Skeletal muscle tissue (tissue), 4 donors: Measurements from ENCODE around the gene TAF3. TPM values are rescaled to one million over a fixed set of nuclear protein-coding genes. Genes with fewer than 3 reads are reported as not detected.

Experiments used
- H3K27ac ChIP-seq: one replicate; pipeline ENCODE4 v1.7.0; 2013; ENCODE audit warnings: mild to moderate bottlenecking, low read depth, low read length, inconsistent platforms
- H3K27me3 ChIP-seq, 3 donors: one replicate each; pipeline ENCODE4 v1.7.0; 2013; ENCODE audit warnings: low read length in 3 of 3; ENCODE audit not compliant: control insufficient read depth in 3 of 3, insufficient read depth in 3 of 3
- H3K36me3 ChIP-seq, 3 donors: one replicate each; pipeline ENCODE4 v1.7.0; 2013; ENCODE audit warnings: low read length in 3 of 3; ENCODE audit not compliant: control insufficient read depth in 3 of 3, insufficient read depth in 3 of 3
- H3K4me1 ChIP-seq, 3 donors: one replicate each; pipeline ENCODE4 v1.7.0; 2013; ENCODE audit warnings: low read length in 3 of 3, mild to moderate bottlenecking in 3 of 3; ENCODE audit not compliant: control insufficient read depth in 3 of 3, insufficient read depth in 3 of 3
- H3K4me3 ChIP-seq, 3 donors: one replicate each; pipeline ENCODE4 v1.7.0; 2013; ENCODE audit warnings: low read length in 3 of 3
- H3K9ac ChIP-seq, 3 donors: one replicate each; pipeline ENCODE4 v1.7.0; 2013; ENCODE audit warnings: low read length in 3 of 3, mild to moderate bottlenecking in 3 of 3, moderate library complexity in 2 of 3, low read depth in 1 of 3
- H3K9me3 ChIP-seq, 3 donors: one replicate each; pipeline ENCODE4 v1.7.0; 2013; ENCODE audit warnings: low read length in 3 of 3; ENCODE audit not compliant: control insufficient read depth in 3 of 3
- total RNA-seq: library from RNA; depleted of rRNA; stranded (reverse); fragments of >200 nt; gene quantifications from one replicate; pipeline ENCODE4 v1.2.3, GENCODE V29; 2014
- donor health status: Osteomylitis.

Gene TAF3
- total RNA-seq, 1 donor from 2014 or later, result 2.1 TPM

DNA sequence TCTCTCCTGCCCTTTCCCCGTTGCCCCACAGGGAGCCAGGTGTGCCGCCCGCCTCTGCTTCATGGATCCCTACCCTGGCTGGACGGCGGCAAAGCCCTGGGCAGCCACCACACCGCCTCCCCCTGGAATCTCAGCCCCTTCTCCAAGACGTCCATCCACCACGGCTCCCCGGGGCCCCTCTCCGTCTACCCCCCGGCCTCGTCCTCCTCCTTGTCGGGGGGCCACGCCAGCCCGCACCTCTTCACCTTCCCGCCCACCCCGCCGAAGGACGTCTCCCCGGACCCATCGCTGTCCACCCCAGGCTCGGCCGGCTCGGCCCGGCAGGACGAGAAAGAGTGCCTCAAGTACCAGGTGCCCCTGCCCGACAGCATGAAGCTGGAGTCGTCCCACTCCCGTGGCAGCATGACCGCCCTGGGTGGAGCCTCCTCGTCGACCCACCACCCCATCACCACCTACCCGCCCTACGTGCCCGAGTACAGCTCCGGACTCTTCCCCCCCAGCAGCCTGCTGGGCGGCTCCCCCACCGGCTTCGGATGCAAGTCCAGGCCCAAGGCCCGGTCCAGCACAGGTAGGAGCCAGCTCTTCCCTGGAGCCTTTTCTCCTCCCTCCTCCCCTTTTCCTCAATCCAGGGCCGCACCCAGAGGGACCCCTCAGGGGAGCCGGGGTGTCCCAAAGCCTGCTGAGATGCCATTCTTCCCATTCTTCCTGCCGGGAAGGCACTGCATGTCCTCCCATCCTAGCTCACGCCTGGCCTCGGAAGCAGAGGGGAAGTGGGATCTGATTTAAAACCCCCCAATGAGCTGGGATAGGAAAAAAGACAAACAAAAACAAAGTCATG, 240.2 kb downstream of the TAF3 start:
- H3K9ac ChIP-seq, result no peak overlapping the region
- H3K27me3 ChIP-seq, result peaks cover 70 to 82% (median 73%) of the 10 kb centered on the region in 3 donors
- H3K36me3 ChIP-seq, result no peaks in the 10 kb centered on the region
- peaks cover 7 to 11% (median 10%) of the 10 kb centered on the region in 3 donors for H3K4me1 ChIP-seq
- H3K27ac ChIP-seq, result no peak overlapping the region
- no peaks in the 10 kb centered on the region for H3K9me3 ChIP-seq
- no peak overlapping the region for H3K4me3 ChIP-seq

DNA sequence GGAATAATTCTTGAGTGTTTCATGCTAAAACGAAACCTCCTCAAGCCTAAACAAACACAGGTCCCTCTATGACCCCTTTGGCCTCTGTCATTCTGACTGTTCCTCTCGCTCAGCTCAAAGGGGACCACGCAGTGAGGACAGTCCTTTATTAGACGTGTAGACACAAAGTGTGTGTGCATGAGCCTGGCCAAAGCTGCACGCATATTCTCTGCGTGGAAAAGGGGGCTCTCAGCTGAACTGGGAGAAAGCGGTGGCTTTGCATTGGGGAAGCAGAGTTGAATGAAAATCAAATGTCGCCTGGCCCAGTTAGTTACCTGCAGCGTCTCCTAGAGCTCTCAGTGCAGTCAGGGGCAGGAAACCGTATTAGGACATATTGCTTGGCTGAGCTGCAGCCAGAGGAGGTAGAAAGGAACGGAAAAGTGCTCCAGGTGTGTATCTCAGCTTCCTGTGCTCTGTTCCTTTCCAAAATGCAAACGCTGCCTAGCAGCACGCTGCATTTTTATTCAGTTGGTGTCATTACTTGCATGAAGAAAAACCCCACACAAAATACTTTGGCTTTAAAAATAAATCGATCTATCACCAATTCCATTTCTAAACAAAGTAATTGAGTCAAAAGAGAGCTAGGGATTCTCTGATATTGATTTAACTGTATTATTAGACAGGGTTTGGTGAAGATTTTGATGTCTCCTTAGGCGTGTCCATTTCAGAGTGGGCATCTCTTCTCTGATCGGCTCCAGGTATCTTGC, 241.1 kb downstream of the TAF3 start:
- Histone ChIP-seq H3K27me3 (peaks cover 71 to 81% (median 74%) of the 10 kb centered on the region in 3 donors), H3K27ac (no peak overlapping the region)

DNA sequence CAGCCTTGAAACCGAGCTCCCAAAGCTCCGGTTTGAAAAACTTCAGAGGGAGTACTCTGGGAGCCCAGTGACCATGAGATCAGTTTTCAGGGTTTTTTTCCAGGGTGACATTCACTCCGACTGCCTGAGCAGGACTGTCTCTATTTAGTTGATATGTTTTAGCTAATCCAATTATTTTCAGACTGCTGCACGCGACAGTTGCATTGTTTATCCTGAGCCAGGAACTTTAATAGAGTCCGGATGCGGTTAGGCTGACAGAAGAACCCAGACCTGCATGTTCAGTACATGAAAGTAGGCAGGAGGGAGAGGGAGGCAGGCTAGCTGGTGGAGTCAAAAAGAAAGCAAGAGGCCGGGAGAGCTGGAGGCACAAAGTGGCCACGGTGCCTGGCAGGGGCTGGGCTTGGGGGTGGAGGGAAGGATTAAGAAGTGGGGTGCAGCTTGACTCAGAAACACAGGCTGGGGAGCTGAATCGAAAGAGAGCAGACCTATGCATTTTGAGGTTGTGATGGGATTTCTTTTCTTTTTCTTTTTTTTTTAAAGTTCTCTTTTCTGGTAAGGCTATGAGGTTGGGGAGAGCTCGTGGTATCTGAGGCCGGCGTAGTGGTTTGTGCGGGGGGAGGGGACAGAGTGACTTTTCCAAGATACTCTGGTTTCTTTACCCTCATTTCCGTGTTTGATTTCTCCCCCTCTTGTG, 241.9 kb downstream of the TAF3 start:
- Histone ChIP-seq H3K4me3 (no peak overlapping the region), H3K27ac (no peak overlapping the region), H3K36me3 (no peaks in the 10 kb centered on the region), H3K9me3 (no peaks in the 10 kb centered on the region), H3K4me1 (peaks cover 0 to 7% (median 0%) of the 10 kb centered on the region in 3 donors), H3K27me3 (peaks cover 69 to 76% (median 71%) of the 10 kb centered on the region in 3 donors), H3K9ac (no peak overlapping the region)

More for the DNA sequence above, 241.1 kb downstream of the TAF3 start:
- Histone ChIP-seq H3K9me3 (no peaks in the 10 kb centered on the region), H3K9ac (no peak overlapping the region), H3K4me1 (peaks cover 0 to 6% (median 4%) of the 10 kb centered on the region in 3 donors), H3K4me3 (no peak overlapping the region), H3K36me3 (no peaks in the 10 kb centered on the region)

DNA sequence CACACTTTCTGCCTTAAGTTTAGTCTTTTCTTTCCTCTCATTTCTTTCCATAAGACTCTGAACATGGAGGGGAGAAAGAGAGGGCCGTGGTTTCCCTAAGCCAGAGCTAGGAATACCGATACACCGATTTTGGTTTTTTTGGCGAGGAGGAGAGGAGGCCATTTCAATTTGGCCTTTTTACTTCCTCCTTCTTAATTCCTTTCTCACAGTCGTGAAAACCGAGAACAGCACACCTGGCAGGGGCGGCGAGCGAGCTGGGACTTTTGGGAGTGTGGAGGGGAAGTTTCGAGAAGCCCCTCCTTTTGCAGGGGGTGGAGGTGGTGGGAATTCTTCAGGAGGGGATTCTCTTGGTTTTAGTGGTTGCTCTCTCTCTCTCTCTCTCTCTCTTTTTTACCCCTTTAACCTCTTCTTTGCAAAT, 242.4 kb downstream of the TAF3 start:
- H3K9ac ChIP-seq, result no peak overlapping the region
- peaks cover 65 to 75% (median 68%) of the 10 kb centered on the region in 3 donors for H3K27me3 ChIP-seq
- no peaks in the 10 kb centered on the region for H3K36me3 ChIP-seq
- no peak overlapping the region for H3K27ac ChIP-seq
- H3K4me3 ChIP-seq, result no peak overlapping the region
- no peaks in the 10 kb centered on the region for H3K9me3 ChIP-seq
- peaks cover 0 to 7% (median 0%) of the 10 kb centered on the region in 3 donors for H3K4me1 ChIP-seq

DNA sequence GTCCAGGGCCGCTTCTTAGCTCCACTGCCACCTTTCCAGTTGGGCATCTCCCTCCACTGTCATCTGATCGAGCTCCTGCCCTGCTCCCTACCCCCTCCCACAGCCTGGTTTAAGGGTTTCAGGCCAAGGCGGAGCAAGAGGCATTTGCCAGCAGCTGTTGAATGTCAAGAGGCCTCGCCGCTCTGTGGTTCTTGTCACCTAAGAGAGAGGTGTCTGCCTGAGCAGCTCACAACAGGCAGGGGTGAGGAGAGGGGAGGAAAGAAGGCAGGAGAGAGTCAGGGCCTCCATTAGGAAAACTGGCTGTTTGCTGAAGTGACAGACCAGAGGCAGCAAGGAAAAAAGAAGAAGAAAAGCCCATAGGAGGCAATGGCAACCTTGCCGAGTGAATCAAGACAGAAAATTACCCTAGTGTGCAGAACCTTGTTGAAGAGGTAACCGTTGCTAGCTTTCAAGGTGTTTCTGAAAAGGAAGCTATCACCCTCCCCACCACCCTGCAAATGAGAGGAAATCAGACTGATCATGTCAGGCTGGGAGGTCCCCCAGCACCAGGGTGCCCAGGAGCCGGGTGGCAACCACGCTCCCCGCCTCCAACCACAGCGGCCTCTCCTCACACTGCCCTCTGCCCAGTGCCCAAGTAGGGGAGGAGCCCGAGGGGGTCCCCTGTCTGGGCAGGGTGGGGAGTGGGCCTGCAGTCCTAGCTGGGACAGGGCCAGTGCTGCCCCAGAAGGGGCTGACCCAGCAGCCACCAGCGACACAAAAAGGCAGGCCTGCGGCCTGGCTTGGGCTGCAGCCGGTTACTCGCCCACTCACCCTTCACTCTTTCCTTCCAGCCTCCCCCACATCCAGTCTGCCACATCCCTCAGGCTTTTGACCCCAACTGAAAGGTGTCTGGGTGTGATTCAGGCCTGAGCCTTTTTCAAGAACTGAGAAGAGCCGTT, 243.2 kb downstream of the TAF3 start:
- peaks cover 0 to 7% (median 0%) of the 10 kb centered on the region in 3 donors for H3K4me1 ChIP-seq

DNA sequence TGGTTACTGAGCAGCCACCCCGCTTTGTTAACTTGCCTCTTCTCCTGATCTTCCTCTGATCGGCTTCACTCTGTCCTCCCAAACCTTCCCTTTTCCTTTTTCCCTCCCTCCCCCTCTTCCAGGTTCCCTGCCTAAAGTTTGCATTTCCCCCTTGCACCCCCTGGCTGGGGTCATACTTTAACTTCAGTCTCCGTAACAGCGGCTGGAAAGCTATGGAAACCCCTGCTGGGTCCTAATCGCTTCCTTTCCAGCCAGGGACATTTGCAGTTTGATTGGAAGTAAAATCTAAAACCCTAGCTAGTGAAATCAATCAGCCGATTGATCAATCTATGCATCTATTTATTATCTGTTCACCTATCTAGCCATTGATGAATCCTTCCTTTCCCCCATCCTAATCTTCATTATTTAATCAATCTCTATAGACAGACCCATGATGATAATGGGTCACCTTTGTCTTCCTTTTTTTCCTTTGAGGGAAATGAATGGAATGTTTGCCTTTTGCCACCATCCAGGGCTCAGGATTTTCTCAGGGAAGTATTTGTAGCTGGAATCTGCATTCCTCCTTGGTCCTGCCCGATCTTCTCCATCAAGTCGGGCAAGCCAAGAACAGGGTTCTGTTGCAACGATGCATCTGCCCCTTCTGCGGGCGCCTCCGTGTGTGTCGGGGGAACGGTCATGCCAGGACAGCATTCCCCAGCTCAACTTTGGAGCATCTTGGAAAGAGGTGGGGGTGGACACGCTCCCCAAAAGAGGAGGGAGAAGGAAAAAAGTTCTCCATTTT, 245.0 kb downstream of the TAF3 start:
- Histone ChIP-seq H3K4me1 (peaks cover 0 to 7% (median 0%) of the 10 kb centered on the region in 3 donors), H3K9ac (no peak overlapping the region), H3K9me3 (no peaks in the 10 kb centered on the region), H3K36me3 (no peaks in the 10 kb centered on the region), H3K27ac (no peak overlapping the region), H3K4me3 (no peak overlapping the region), H3K27me3 (peaks cover 51 to 55% (median 55%) of the 10 kb centered on the region in 3 donors)

More for the DNA sequence above, 243.2 kb downstream of the TAF3 start:
- peaks cover 61 to 68% (median 63%) of the 10 kb centered on the region in 3 donors for H3K27me3 ChIP-seq
- no peaks in the 10 kb centered on the region for H3K9me3 ChIP-seq
- no peaks in the 10 kb centered on the region for H3K36me3 ChIP-seq
- H3K9ac ChIP-seq, result no peak overlapping the region
- no peak overlapping the region for H3K4me3 ChIP-seq
- H3K27ac ChIP-seq, result no peak overlapping the region

DNA sequence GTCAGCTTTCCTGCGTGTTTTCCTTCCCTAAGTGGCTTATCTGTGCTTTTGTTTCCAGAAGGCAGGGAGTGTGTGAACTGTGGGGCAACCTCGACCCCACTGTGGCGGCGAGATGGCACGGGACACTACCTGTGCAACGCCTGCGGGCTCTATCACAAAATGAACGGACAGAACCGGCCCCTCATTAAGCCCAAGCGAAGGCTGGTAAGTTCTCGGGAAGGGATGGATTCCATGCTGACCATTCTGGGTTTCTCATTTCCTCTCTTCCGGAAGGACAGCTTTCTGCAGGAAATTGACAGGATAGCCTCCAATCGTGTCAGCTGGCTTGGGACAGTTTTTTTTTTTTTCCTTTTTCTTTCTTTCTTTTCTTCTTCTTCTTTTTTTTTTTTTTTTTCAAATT, 245.6 kb downstream of the TAF3 start:
- Histone ChIP-seq H3K27ac (no peak overlapping the region), H3K36me3 (no peaks in the 10 kb centered on the region), H3K4me3 (no peak overlapping the region), H3K4me1 (peaks cover 0 to 7% (median 0%) of the 10 kb centered on the region in 3 donors), H3K27me3 (peaks cover 46 to 53% (median 49%) of the 10 kb centered on the region in 3 donors), H3K9ac (no peak overlapping the region), H3K9me3 (no peaks in the 10 kb centered on the region)

DNA sequence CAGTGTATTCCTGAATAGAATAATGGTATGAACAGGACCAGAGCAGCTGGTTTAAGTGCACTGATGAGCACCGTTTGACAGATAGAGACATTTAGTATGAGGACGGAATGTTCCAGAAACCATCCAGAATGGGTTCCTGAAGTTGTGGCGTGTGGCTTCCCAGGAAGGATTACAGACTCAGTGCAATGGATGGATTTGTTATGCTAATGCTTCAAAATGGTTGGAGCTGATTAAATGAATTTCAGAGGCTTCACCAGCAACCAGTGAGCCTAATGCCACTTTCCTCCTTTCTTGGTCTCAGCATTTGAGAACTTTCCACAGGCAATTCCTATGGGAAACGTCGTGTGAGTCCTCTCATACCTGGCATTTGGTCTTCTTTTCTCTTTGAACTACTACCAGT, 246.1 kb downstream of the TAF3 start:
- Histone ChIP-seq H3K9me3 (no peaks in the 10 kb centered on the region), H3K4me1 (peaks cover 0 to 7% (median 0%) of the 10 kb centered on the region in 3 donors), H3K36me3 (peaks cover 0 to 1% (median 0%) of the 10 kb centered on the region in 3 donors), H3K27ac (no peak overlapping the region), H3K4me3 (no peak overlapping the region), H3K27me3 (peaks cover 44 to 50% (median 45%) of the 10 kb centered on the region in 3 donors), H3K9ac (no peak overlapping the region)
